Gastroesophageal sphincter (tissue), 4 donors: Measurements from ENCODE around the gene MAN2B2. TPM values are rescaled to one million over a fixed set of nuclear protein-coding genes. Genes with fewer than 3 reads are reported as not detected.
A peak's percentile ranks its signal among the peaks of the same experiment; 100 is the strongest.

Experiments used
- ATAC-seq: fragments of 150-250 bp; one replicate; pipeline ENCODE4 v1.9.1; 2016; ENCODE audit warnings: mild to moderate bottlenecking, moderate library complexity
- H3K27ac ChIP-seq, 4 donors: fragments of 200-600 bp; sonication (generic) in 3 of 4; 1 replicate in 3 of 4; 2 replicates in 1 of 4; pipeline ENCODE4 v1.5.1; 2016 to 2019
- H3K27me3 ChIP-seq: fragments of 200-600 bp; sonication (generic); one replicate; pipeline ENCODE4 v1.5.1; 2019
- H3K36me3 ChIP-seq, 2 donors: fragments of 200-600 bp; sonication (generic); one replicate each; pipeline ENCODE4 v1.5.1; 2019; ENCODE audit warnings: control low read depth in 1 of 2
- H3K4me1 ChIP-seq, 3 donors: fragments of 200-600 bp; sonication (generic); 1 replicate in 2 of 3; 2 replicates in 1 of 3; pipeline ENCODE4 v1.5.1; 2016 to 2019; ENCODE audit warnings: control low read depth in 2 of 3
- H3K4me3 ChIP-seq, 2 donors: fragments of 200-600 bp; sonication (generic); one replicate each; pipeline ENCODE4 v1.5.1; 2019; ENCODE audit warnings: mild to moderate bottlenecking in 1 of 2, moderate library complexity in 1 of 2
- H3K9me3 ChIP-seq, 3 donors: fragments of 200-600 bp; sonication (generic); one replicate each; pipeline ENCODE4 v1.5.1; 2017 to 2019; ENCODE audit warnings: control low read depth in 2 of 3
- EP300 ChIP-seq: sonication (generic); formaldehyde crosslinking; IDR thresholded peaks from one replicate; pipeline ENCODE4 v1.6.1; 2017; ENCODE audit warnings: antibody characterized with exemption, mild to moderate bottlenecking
- POLR2A ChIP-seq, 2 donors: fragments of 450-650 bp; IDR thresholded peaks; one replicate each; pipeline ENCODE4 v1.6.1; 2017; ENCODE audit warnings: antibody characterized with exemption in 2 of 2, mild to moderate bottlenecking in 2 of 2, moderate library complexity in 1 of 2
- POLR2AphosphoS5 ChIP-seq: sonication (generic); formaldehyde crosslinking; IDR thresholded peaks from one replicate; pipeline ENCODE4 v1.6.1; 2017; ENCODE audit warnings: antibody characterized with exemption
- WGBS, 2 donors: methylation state at CpG; one replicate each; pipeline ENCODE4 v1.1.5; 2018; ENCODE audit warnings: low coverage in 1 of 2; 5-methylcytosine and 5-hydroxymethylcytosine counted together
- total RNA-seq, 4 donors: library from RNA; depleted of rRNA; stranded (reverse); fragments of >200 nt; gene quantifications; one replicate each; pipeline ENCODE4 v1.1.0, GENCODE V29; 2016
- TF ChIP-seq, protein P1 (sequence below), 4 experiments: fragments of 200-600 bp in 2 of 4; fragments of 450-650 bp in 2 of 4; sonication (generic) in 1 of 4; IDR thresholded peaks; one replicate each; pipeline ENCODE4 v1.5.1; 2017 to 2019; ENCODE audit warnings: antibody characterized with exemption in 4 of 4, mild to moderate bottlenecking in 2 of 4, moderate library complexity in 2 of 4

Gene MAN2B2
- total RNA-seq, 4 donors from 2014 or later: 20.3 to 39.3 (median 34.3) TPM

DNA sequence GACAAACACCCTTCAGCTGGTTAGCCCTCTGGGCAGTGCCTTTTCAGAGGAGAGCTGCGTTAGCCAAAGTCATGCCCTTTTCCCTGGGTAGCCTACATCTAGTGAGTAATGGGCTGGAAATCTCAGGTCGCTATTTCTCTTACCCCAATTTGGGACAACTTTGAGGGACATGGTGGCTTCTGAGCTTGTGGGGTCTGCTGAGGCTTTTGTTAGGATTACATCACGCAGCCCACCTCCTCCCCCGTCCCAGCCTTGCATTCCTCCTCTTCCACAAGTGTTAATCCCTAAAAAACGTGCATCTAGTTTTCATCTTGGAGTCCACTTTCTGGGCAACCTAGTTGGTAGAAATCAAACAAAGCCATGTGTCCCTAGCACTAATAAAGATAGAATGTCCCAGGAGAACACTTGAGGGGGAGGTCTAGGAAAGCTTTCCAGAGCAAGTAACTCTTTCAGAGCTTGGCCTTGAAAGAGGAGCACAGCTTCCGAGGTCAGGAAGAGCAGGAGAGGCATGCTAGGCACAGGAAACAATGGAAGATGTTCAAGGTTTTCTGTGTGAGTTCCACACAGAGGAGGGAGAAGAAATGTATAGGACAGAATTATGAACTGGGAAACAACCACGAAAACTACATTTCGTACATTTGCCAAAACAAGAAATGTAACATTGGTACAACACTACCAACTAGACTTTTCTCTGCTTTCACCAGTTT lies 68.3 kb downstream of the MAN2B2 start:
- H3K4me3 ChIP-seq: no peak overlapping the region
- H3K27ac ChIP-seq: peak overlapping the region in 3 of 4 donors; percentile 13 to 91 (median 85)
- peaks cover 0 to 20% of the 10 kb centered on the region in 2 donors for H3K36me3 ChIP-seq

DNA sequence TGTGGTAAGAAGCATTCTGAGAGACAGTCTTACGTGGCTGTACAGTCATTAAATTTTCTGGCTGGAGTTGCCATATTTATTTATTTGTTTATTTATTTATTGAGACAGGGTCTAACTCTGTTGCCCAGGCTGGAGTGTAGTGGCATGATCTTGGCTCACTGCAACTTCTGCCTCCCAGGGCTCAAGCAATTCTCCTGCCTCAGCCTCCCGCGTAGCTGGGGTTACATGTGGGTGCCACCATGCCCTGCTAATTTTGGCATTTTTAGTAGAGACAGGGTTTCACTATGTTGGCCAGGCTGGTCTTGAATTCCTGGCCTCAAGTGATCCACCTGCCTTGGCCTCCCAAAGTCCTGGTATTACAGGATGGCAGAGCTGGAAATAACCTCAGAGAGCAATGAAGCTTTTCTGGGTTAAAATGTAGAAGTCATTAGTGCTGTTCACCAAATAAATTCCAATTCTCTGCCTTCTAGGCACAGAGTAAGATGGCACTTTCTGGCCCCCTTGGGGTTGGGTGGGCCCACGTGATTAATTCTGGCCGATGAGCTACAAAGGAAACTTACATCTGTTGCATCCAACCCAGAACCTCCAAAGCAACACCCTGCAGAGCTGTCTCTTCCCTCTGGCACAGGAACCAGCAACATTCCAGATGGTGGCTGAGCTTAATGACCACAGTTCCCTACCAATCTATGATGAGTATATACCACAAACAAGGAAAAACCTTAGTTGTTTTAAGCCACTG lies 70.0 kb downstream of the MAN2B2 start:
- Histone ChIP-seq H3K27ac (peak overlapping the region in 3 of 4 donors; percentile 5 to 85 (median 39)), H3K9me3 (no peaks in the 10 kb centered on the region), H3K4me1 (peaks cover 9 to 36% (median 17%) of the 10 kb centered on the region in 3 donors), H3K36me3 (peaks cover 0 to 20% of the 10 kb centered on the region in 2 donors), H3K27me3 (no peaks in the 10 kb centered on the region), H3K4me3 (no peak overlapping the region)
- 55 to 63% methylated on average over 1 to 5 of the region's 5 CpGs for WGBS, 2 donors
- TF ChIP-seq EP300 (no peak), POLR2A (IDR thresholded peaks at IDR 0.05) (no peak), POLR2AphosphoS5 (no peak)
- TF ChIP-seq, protein P1, sequence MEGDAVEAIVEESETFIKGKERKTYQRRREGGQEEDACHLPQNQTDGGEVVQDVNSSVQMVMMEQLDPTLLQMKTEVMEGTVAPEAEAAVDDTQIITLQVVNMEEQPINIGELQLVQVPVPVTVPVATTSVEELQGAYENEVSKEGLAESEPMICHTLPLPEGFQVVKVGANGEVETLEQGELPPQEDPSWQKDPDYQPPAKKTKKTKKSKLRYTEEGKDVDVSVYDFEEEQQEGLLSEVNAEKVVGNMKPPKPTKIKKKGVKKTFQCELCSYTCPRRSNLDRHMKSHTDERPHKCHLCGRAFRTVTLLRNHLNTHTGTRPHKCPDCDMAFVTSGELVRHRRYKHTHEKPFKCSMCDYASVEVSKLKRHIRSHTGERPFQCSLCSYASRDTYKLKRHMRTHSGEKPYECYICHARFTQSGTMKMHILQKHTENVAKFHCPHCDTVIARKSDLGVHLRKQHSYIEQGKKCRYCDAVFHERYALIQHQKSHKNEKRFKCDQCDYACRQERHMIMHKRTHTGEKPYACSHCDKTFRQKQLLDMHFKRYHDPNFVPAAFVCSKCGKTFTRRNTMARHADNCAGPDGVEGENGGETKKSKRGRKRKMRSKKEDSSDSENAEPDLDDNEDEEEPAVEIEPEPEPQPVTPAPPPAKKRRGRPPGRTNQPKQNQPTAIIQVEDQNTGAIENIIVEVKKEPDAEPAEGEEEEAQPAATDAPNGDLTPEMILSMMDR (IDR thresholded peaks at IDR 0.05): no peak
- ATAC-seq: no peak

More for the DNA sequence above, 68.3 kb downstream of the MAN2B2 start:
- Histone ChIP-seq H3K4me1 (peaks cover 9 to 47% (median 21%) of the 10 kb centered on the region in 3 donors), H3K9me3 (no peaks in the 10 kb centered on the region), H3K27me3 (no peaks in the 10 kb centered on the region)
- no peak for TF ChIP-seq POLR2A (IDR thresholded peaks at IDR 0.05)
- TF ChIP-seq, protein P1 (IDR thresholded peaks at IDR 0.05): no peak
- TF ChIP-seq EP300: no peak
- TF ChIP-seq POLR2AphosphoS5: no peak
- WGBS, 2 donors: 65 to 95% methylated on average over 2 to 7 of the region's 8 CpGs
- ATAC-seq: no peak

DNA sequence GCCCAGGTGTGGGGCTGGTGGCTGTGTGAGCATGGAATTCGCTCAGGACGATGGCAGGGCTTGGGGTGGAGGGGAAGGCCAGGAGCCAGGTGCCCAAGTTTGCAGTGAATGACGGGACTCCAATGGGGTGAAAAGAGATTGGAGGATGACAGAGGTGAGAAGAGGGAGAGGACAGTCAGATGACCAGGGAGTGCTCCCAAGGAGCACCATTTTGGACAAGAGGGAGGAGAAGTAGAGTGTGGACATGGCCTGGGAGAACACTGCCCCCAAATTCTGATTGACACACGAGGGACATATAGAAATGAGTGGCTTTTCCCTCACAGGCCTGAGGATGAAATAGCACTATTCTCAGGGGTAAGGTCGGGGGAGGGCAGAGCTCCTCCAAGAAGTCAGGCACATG lies 72.2 kb downstream of the MAN2B2 start:
- H3K27ac ChIP-seq: no peak overlapping the region
- H3K4me1 ChIP-seq: peaks cover 6 to 25% (median 13%) of the 10 kb centered on the region in 3 donors
- TF ChIP-seq POLR2AphosphoS5 (no peak), EP300 (no peak), POLR2A (IDR thresholded peaks at IDR 0.05) (no peak)
- TF ChIP-seq, protein P1 (IDR thresholded peaks at IDR 0.05): no peak
- H3K9me3 ChIP-seq: no peaks in the 10 kb centered on the region
- no peak overlapping the region for H3K4me3 ChIP-seq
- WGBS, 2 donors: 85 to 90% methylated on average over 2 to 5 of the region's 5 CpGs
- H3K27me3 ChIP-seq: no peaks in the 10 kb centered on the region
- H3K36me3 ChIP-seq: peaks cover 0 to 16% of the 10 kb centered on the region in 2 donors
- no peak for ATAC-seq

DNA sequence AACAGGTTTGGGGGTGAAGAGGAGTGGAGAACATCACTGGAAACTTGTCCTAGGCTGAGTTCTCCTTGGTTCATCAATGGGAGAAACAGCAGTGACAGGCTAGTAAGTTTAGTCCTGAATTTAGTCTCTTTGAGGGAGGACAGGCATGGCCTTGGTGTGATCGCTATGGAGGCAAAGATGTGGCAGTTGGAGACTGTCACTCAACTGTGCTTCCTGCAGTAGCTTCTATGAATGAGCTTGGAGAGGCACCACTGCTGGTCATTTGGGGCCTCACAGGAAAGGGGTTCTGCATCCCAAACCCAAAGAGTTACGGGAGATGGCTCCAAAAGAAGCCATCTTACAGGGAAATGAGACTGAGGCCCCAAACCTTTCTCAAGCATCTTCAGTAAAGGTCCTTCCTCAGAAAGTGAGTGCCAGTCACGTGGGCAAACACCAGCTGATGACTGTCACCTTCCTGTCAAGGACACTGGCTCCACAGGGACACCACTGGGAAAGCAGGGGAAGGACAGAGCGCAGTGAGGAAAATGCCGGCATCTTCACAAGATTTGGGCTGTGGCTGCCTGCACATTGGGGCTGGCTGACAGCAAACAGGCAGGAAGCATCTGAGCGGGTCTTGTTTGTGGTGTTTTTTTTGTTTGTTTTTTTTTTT lies 72.7 kb downstream of the MAN2B2 start:
- no peak for ATAC-seq
- 50 to 84% methylated on average over 4 to 5 of the region's 6 CpGs for WGBS, 2 donors
- TF ChIP-seq POLR2AphosphoS5: no peak
- no peak for TF ChIP-seq EP300
- TF ChIP-seq, protein P1 (IDR thresholded peaks at IDR 0.05): no peak
- TF ChIP-seq POLR2A (IDR thresholded peaks at IDR 0.05): no peak
- Histone ChIP-seq H3K4me1 (peaks cover under 1 to 19% (median 8%) of the 10 kb centered on the region in 3 donors), H3K27ac (no peak overlapping the region), H3K27me3 (no peaks in the 10 kb centered on the region), H3K36me3 (peaks cover 0 to 10% of the 10 kb centered on the region in 2 donors), H3K9me3 (no peaks in the 10 kb centered on the region), H3K4me3 (no peak overlapping the region)
